ENCODE data around the gene PANX2.

Gene PANX2

DNA sequence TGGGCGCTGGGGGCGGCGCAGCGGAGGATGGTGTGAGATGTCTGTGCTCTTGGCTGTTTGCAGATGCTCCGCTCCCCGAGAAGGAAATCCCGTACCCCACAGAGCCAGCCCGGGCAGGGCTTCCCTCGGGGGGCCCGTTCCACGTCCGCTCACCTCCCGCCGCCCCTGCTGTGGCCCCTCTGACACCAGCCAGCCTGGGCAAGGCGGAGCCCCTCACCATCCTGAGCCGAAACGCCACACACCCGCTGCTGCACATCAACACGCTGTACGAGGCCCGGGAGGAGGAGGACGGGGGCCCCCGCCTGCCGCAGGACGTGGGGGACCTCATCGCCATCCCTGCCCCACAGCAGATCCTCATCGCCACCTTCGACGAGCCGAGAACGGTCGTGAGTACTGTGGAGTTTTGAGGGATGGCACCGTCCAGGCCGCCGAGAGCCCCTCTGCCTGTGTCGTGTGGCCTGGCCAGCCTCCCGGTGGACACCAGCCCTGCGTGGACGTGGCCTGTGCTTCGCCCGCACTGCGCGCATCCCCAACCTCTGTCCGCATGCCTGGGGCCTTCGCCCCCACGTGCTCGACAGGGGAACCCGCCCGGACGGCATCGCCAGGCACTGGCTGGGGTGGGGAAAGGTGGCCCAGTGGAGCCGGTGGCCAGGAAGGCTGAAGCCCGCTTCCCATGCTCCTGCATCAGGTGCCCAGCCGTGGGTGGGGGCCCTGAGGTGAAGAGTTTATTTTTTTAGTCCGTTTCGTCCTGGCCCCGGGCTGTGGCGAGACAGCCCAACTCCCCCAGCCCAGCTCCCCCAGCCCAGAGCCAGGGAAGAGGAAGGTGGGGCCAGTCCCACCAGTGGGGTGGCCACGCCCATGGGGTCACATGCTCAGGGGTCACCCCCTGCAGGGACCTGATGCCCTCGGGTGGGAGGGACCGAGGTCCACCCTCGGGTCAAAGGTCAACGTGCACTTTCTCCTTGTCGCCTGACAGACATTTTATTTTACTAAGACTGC, 8.6 kb downstream of the PANX2 start:
- DNase-seq, result no peak
- no peaks in the 10 kb centered on the region for H3K9me3 ChIP-seq (ENCODE audit: severe bottlenecking)
- H3K4me3 ChIP-seq (ENCODE audit: low read depth, low read length), result no peak overlapping the region
- no peak overlapping the region for H3K27ac ChIP-seq
- TF ChIP-seq, protein P1, sequence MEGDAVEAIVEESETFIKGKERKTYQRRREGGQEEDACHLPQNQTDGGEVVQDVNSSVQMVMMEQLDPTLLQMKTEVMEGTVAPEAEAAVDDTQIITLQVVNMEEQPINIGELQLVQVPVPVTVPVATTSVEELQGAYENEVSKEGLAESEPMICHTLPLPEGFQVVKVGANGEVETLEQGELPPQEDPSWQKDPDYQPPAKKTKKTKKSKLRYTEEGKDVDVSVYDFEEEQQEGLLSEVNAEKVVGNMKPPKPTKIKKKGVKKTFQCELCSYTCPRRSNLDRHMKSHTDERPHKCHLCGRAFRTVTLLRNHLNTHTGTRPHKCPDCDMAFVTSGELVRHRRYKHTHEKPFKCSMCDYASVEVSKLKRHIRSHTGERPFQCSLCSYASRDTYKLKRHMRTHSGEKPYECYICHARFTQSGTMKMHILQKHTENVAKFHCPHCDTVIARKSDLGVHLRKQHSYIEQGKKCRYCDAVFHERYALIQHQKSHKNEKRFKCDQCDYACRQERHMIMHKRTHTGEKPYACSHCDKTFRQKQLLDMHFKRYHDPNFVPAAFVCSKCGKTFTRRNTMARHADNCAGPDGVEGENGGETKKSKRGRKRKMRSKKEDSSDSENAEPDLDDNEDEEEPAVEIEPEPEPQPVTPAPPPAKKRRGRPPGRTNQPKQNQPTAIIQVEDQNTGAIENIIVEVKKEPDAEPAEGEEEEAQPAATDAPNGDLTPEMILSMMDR (IDR thresholded peaks at IDR 0.05; ENCODE audit: low read depth, low read length), result no peak
- no peaks in the 10 kb centered on the region for H3K27me3 ChIP-seq (ENCODE audit: insufficient read depth, low read depth, severe bottlenecking)
- H3K36me3 ChIP-seq, result no peaks in the 10 kb centered on the region; the same call in 1 of the 2 replicates

DNA sequence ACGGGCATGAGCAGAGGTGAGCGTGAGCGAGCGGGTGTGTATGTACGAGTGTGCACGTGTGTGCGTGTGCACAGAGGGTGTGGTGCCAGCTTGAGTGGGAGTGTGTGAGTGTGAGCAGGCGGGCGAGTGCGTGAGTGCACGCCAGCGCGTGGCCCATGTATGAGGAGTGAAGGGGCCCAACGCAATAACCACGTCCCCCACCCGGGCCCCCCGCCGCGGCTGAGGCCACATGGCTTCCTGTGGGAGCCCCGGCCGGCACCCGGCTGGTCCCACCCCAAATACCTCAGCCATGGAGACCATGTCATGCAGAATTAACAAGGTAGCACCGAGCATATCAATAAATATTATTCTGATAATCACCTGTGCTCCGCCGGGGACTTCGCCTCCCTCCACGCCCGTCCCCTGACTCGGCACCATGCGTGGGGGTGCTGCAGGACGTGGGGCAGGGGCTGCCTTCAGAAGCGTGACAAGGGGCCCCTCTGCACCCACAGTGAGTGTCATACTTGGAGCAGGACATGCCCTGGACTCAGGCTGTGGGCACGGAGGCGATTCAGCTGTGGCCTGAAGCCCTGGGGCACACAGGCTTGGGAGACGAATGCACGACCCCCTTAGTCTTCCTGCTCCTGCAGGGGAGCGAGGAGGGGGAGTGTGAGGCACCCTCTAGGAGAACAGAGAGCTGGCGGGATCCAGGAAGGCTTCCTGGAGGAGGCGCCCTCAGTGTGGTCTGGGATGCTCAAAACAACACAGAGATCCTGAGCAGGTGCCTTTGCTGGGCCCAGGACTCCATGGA, 9.6 kb downstream of the PANX2 start:
- H3K4me3 ChIP-seq (ENCODE audit: low read depth, low read length), result no peak overlapping the region
- H3K27me3 ChIP-seq (ENCODE audit: insufficient read depth, low read depth, severe bottlenecking), result no peaks in the 10 kb centered on the region
- DNase-seq, result no peak
- TF ChIP-seq, protein P1 (IDR thresholded peaks at IDR 0.05; ENCODE audit: low read depth, low read length), result no peak
- H3K27ac ChIP-seq, result no peak overlapping the region
- no peaks in the 10 kb centered on the region; the same call in 1 of the 2 replicates for H3K36me3 ChIP-seq
- no peaks in the 10 kb centered on the region for H3K9me3 ChIP-seq (ENCODE audit: severe bottlenecking)

DNA sequence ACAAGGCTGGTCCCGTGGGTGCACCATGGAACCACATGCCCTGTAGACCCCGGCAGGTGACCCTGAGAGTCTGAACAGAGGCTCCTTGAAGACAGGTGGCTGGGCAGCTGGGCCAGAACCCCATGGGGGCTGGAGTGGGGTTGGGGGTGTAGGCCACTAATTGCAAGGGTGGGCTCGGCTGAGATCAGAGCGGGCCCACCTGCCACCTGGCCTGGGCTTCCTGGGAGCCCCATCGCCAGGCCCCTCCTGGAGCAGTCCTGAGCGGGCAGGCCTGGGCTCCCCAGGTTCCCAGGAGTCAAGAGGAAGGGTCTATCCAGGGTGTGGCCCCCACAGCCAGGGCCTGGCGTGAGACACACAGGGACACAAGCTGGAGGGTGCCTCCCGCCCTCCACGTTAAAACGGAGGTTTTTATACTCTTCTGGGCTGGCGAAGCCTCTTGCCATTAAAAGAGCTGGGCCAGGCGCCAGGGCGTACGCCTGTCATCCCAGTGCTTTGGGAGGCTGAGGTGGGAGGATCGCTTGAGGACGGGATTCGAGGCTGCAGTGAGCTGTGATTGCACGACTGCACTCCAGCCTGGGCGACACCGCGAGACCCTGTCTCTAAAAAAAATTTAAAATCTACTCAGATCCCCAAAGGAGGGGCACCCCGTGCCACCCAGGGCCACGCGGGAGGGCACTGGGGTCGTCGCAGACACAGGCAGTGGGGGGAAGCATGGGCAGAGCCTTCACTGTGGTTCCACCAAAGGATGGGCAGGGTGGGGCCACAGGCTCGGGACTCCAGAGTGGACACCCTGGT, 10.4 kb downstream of the PANX2 start:
- H3K4me3 ChIP-seq (ENCODE audit: low read depth, low read length), result no peak overlapping the region
- TF ChIP-seq, protein P1 (IDR thresholded peaks at IDR 0.05; ENCODE audit: low read depth, low read length), result no peak
- H3K36me3 ChIP-seq, result no peaks in the 10 kb centered on the region; the same call in 1 of the 2 replicates
- H3K27me3 ChIP-seq (ENCODE audit: insufficient read depth, low read depth, severe bottlenecking), result no peaks in the 10 kb centered on the region
- H3K27ac ChIP-seq, result no peak overlapping the region
- DNase-seq, result no peak
- H3K9me3 ChIP-seq (ENCODE audit: severe bottlenecking), result no peaks in the 10 kb centered on the region

DNA sequence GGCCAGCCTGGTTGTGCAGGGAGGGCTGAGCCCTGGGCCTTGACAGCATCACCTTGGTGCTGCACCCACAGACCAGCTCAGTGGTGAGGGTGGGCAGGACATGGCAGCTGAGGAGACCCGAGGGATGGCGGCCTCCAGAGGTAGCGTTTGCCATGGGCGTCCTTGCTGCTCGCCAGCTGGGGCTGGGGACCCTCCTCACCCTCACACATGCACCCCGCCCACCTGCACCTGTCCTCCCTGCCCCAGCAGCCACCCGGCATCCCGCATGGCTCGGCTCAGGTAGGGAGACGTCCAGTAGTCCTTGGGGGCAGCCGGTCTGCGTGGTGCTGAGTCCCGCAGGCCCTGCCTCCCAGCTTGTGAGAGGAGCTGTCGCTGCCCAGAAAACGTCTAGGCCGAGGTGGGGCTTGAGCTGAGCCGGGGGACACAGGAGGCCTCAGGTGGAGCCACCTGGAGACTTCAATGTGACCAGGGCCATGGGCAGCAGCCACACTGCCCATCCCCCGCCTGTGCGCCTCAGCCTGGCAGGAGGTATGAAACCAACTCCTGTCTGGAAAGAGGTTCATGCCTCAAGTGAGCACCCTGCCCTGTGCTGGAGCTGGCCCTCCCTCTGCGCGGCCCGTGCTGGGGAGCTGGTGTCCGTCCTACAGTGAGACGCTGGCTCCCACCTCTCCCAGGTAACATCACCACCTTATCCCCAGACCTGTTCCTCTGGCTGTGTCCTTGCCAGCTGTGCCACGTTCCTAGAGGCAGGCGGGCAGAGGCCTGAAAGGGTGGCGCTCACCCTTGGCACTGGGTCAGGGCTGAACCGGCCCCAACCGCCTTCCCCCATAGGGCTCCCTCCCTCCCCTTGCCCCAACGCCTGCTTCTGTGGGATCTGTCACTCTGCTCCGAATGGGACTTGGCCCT, 11.9 kb downstream of the PANX2 start:
- no peaks in the 10 kb centered on the region for H3K9me3 ChIP-seq (ENCODE audit: severe bottlenecking)
- no peak overlapping the region for H3K27ac ChIP-seq
- H3K4me3 ChIP-seq (ENCODE audit: low read depth, low read length), result no peak overlapping the region
- TF ChIP-seq, protein P1 (IDR thresholded peaks at IDR 0.05; ENCODE audit: low read depth, low read length), result no peak
- DNase-seq, result no peak
- no peaks in the 10 kb centered on the region for H3K27me3 ChIP-seq (ENCODE audit: insufficient read depth, low read depth, severe bottlenecking)
- peaks cover 2% of the 10 kb centered on the region; the same call in 1 of the 2 replicates for H3K36me3 ChIP-seq

All from WERI-Rb-1 (cell line).